C4-2B (cell line): ENCODE results near the gene ELF1.

Experiments used
- H3K27ac ChIP-seq: fragments of 450-650 bp; 2 replicates; pipeline ENCODE4 v1.5.1; 2017
- ZFX ChIP-seq: fragments of 450-650 bp; IDR thresholded peaks from 2 replicates; pipeline ENCODE4 v1.6.1; 2017
- TF ChIP-seq, protein P1 (sequence below): fragments of 450-650 bp; conservative IDR thresholded peaks from 2 replicates; pipeline ENCODE4 v1.5.1; 2017; ENCODE audit warnings: mild to moderate bottlenecking

The ELF1 gene

GRCh38 chr13:40993987-40994386, 25.1 kb downstream of the ELF1 start:
- TF ChIP-seq ZFX: no peak
- TF ChIP-seq, protein P1, sequence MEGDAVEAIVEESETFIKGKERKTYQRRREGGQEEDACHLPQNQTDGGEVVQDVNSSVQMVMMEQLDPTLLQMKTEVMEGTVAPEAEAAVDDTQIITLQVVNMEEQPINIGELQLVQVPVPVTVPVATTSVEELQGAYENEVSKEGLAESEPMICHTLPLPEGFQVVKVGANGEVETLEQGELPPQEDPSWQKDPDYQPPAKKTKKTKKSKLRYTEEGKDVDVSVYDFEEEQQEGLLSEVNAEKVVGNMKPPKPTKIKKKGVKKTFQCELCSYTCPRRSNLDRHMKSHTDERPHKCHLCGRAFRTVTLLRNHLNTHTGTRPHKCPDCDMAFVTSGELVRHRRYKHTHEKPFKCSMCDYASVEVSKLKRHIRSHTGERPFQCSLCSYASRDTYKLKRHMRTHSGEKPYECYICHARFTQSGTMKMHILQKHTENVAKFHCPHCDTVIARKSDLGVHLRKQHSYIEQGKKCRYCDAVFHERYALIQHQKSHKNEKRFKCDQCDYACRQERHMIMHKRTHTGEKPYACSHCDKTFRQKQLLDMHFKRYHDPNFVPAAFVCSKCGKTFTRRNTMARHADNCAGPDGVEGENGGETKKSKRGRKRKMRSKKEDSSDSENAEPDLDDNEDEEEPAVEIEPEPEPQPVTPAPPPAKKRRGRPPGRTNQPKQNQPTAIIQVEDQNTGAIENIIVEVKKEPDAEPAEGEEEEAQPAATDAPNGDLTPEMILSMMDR: peak; percentile 29
- peak overlapping the region; percentile 79 for H3K27ac ChIP-seq

DNA sequence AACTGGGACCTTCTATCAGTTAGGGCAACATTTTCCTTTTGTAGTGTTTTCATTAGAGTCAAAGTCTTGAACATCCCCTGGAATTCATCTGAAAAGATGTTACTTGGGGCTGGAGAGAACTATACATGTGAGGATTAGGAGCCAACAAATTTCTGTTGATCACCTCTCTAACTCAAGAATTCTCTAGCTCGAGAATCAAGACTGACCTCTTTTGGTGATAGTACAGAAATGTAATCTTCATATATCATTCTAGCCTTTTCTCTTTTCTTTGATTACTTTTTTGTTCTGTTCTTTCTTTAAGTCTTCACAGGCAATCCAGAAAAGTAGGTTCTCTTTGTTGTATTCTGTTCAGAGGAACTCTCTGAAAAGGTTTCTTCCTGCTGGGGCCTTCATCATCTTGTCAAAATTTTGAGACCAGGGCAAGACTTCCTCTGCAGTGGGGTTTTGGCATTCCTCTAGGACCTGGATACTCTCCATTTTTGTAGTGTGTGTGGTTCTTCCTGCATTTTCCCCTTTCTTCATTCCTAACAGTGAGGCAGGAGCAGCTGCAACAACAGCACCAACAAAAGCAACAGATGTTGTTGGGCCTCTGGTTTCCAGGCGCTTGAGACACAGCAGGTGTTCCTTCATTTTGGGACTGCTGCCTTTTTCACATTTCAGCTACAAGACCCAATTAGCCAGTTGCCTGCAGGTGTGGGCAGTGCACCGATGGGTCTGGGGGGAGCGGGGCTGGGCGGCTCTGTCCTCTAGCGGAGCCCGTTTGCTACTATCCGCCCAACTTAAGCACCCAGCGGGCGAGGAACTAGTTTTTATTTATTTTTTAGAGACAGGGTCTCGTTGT, 26.2 kb downstream of the ELF1 start:
- no peak for TF ChIP-seq ZFX
- TF ChIP-seq, protein P1: peak; percentile 12; the same call in 1 of the 2 replicates
- peak overlapping the region; percentile 56 for H3K27ac ChIP-seq

DNA sequence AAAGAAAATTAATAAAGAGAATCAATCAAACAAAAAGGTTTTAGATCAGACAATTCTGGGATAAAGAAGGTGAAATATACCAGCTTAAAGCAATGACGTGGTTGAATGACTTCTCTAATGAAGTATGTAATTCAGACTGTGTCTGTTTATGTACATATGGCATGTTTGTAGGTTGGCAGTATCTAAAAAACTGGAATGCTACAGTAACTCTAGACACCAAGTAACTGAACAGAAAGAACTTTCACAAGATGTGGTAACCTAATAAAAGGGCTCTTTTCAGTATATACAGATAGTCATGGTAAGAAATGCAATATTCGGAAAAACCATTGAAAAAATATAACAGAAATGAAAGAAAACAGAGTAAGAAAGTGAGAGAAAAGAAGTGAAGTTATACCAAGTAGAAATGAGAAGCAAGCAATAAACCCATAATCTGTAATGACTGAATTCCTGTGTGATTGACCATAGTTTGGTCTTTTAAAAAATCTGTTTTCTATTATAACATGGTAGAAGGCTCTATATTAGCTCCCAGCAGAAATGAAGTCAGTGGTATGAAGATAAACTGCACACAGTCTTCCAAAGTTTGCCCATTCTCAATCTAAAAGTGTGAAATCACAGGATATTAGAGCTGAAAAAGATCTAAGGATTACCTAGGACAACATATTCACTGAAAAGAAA, 31.4 kb downstream of the ELF1 start:
- H3K27ac ChIP-seq: no peak overlapping the region
- TF ChIP-seq, protein P1: no peak
- TF ChIP-seq ZFX: no peak

DNA sequence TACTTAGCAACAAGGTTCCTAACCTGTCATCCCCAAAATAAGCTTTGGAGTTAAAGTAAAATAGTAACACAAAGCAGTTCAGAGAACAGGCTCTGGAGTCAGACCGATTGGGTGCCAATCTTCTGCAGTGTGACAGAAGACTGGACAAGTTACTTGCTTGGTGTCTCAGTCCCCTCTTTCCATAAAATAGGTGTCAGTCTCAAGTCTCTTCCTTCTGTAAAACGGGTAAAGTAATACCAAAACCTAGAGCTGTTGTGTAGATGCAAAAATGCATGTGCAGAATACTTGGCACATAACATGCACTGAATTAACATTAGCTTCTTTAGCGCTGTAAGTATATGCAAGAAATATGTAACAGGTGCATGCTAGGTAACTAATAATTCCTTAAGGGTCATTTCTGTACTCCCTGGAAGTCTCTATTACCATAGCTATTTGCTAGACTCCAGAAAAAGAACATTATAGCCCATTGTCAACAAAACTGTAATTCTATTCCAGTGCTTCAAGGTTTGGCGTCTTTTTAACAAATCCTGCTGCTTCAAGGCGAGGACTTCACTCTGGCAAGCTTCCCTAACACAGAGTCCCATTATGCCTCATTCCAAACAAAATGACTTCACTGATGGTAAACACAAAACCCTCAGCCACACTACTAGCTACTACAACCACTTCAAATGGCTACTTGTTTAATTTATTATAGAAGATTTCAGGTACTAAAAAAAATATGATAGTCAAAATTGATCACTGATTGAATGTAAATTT, 32.8 kb downstream of the ELF1 start:
- TF ChIP-seq, protein P1: no peak
- TF ChIP-seq ZFX: no peak
- peak overlapping the region; percentile 32; the same call in 1 of the 2 replicates for H3K27ac ChIP-seq

DNA sequence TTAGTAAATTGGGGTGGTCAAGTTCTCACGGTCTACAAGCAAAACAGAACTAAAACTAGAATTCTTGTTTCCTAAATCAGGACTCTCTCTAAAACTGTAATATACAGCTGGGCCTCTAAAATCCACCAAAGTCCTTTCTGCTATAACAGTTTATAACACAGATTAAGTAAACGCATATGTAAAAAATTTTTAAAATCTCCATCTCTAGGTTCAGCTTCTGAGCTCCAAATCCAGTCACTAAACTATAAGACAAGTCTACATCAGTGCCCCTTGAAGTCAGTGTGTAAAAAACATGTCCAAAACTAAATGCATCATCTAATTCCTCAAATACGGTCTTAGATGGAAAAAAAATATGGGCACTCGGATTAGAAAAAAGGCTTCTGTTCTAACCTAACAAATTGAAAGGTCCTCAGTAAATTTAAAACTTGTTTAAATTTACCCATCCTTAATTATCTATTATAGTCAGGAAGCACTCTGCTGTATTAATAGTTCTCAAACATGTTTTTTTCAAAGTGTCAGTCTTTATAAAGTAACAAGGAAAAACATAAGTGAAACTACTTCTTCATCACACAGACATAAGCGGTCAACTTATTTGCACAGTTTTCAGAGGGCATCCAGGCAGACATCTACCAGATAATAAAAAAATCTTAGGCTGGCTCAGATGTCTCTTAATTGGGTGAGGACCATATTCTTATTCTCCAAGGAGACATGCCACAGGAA, 33.6 kb downstream of the ELF1 start:
- no peak overlapping the region for H3K27ac ChIP-seq
- TF ChIP-seq, protein P1: no peak

- no peak overlapping the region for H3K27ac ChIP-seq
Observed at GRCh38 chr13:40984668-40985366, 34.3 kb downstream of the ELF1 start.

More at GRCh38 chr13:40984668-40985366, 34.3 kb downstream of the ELF1 start:
- TF ChIP-seq, protein P1: no peak
- TF ChIP-seq ZFX: no peak
